Panc1 (cell line): ENCODE data around the gene FOXD1. TPM values are rescaled to one million over a fixed set of nuclear protein-coding genes. Genes with fewer than 3 reads are reported as not detected.

Experiments used
- ATAC-seq: fragments of 200-7000 bp; cut with Tn5 transposase; 2 replicates; pipeline ENCODE4 v1.9.1; 2020; ENCODE audit warnings: mild to moderate bottlenecking, moderate library complexity
- BruUV-seq: library from RNA; stranded (reverse); fragments of 400-500 nt; replicated peaks from 2 replicates; lab custom pipeline; 2021; lab: Mats Ljungman, UMichigan
- CTCF ChIA-PET: fragments of 300-600 bp; sonication (Branson Sonifier 250); formaldehyde crosslinking; loops from one replicate; lab custom pipeline; 2022; ENCODE audit warnings: antibody characterized with exemption; lab: Charles Lee
- POLR2A ChIA-PET: fragments of 300-600 bp; sonication (Branson Sonifier 250); formaldehyde crosslinking; loops from one replicate; lab custom pipeline; 2022; ENCODE audit warnings: antibody characterized with exemption; lab: Charles Lee
- DNase-seq: peaks from one replicate; pipeline ENCODE4 v3.0.0-alpha.2; 2010; ENCODE audit warnings: low read depth, low spot score
- H3K27ac ChIP-seq: 2 replicates; pipeline ENCODE4 v1.5.1; 2011; ENCODE audit warnings: mild to moderate bottlenecking, low read length, inconsistent platforms
- H3K27me3 ChIP-seq: fragments of 200-500 bp; sonication (Bioruptor generic); 2 replicates; pipeline ENCODE4 v1.6.0; 2014; ENCODE audit warnings: low read length, inconsistent platforms; ENCODE audit not compliant: control insufficient read depth, insufficient read depth
- H3K36me3 ChIP-seq: fragments of 200-500 bp; sonication (Bioruptor generic); 2 replicates; pipeline ENCODE4 v1.5.1; 2014; ENCODE audit warnings: inconsistent platforms, mild to moderate bottlenecking, low read length, moderate library complexity; ENCODE audit not compliant: control insufficient read depth, insufficient read depth
- H3K4me1 ChIP-seq: 2 replicates; pipeline ENCODE4 v1.5.1; 2011; ENCODE audit warnings: inconsistent platforms, mild to moderate bottlenecking, low read length, moderate library complexity; ENCODE audit not compliant: control insufficient read depth, insufficient read depth
- H3K4me3 ChIP-seq, 2 experiments: 2 replicates each; pipeline ENCODE4 v1.5.1; 2011 to 2012; ENCODE audit warnings: low read depth in 2 of 2, low read length in 2 of 2, mild to moderate bottlenecking in 2 of 2, inconsistent platforms in 1 of 2, moderate library complexity in 1 of 2
- H3K9me3 ChIP-seq: fragments of 200-500 bp; sonication (Bioruptor generic); 2 replicates; pipeline ENCODE4 v1.5.1; 2014; ENCODE audit warnings: low read depth, mild to moderate bottlenecking, inconsistent platforms, low read length, moderate library complexity; ENCODE audit not compliant: control insufficient read depth, insufficient read depth
- POLR2AphosphoS5 ChIP-seq: IDR thresholded peaks from 2 replicates; pipeline ENCODE4 v1.6.1; 2012; ENCODE audit warnings: mild to moderate bottlenecking, low read depth, low read length, moderate library complexity
- REST ChIP-seq, 2 experiments: IDR thresholded peaks; 2 replicates each; pipeline ENCODE4 v1.6.1; 2011 to 2012; ENCODE audit warnings: low read depth in 2 of 2, control low read depth in 1 of 2, low read length in 1 of 2, mild to moderate bottlenecking in 1 of 2, moderate library complexity in 1 of 2; ENCODE audit not compliant: insufficient read depth in 1 of 2
- SIN3A ChIP-seq: IDR thresholded peaks from 2 replicates; pipeline ENCODE4 v1.6.1; 2012; ENCODE audit warnings: low read depth, mild to moderate bottlenecking, low read length, moderate library complexity, borderline replicate concordance; ENCODE audit not compliant: insufficient read depth
- TCF7L2 ChIP-seq: IDR thresholded peaks from 2 replicates; pipeline ENCODE4 v1.6.1; 2011; ENCODE audit warnings: mild to moderate bottlenecking, low read depth, low read length, inconsistent platforms
- in situ Hi-C: cut with HindIII; loops from 2 replicates; pipeline ENCODE4 v1.10.0; 2016; ENCODE audit warnings: low sequenced_read_pairs, low pct_unique_long_range_greater_than_20kb
- intact Hi-C: fragments of 100-400 bp; cut with micrococcal nuclease; formaldehyde crosslinking; loops from one replicate; pipeline ENCODE4 v1.10.0; 2022; ENCODE audit not compliant: unreplicated experiment
- total RNA-seq: library from RNA; stranded (reverse); gene quantifications from one replicate; pipeline ENCODE4 v1.2.1, GENCODE V29; 2021; ENCODE audit not compliant: unreplicated experiment
- TF ChIP-seq, protein P1 (sequence below): fragments of 450-650 bp; IDR thresholded peaks from 2 replicates; pipeline ENCODE4 v1.5.1; 2017; ENCODE audit warnings: mild to moderate bottlenecking

The FOXD1 gene
- total RNA-seq, 1 experiment from 2014 or later = 63.3 TPM

DNA sequence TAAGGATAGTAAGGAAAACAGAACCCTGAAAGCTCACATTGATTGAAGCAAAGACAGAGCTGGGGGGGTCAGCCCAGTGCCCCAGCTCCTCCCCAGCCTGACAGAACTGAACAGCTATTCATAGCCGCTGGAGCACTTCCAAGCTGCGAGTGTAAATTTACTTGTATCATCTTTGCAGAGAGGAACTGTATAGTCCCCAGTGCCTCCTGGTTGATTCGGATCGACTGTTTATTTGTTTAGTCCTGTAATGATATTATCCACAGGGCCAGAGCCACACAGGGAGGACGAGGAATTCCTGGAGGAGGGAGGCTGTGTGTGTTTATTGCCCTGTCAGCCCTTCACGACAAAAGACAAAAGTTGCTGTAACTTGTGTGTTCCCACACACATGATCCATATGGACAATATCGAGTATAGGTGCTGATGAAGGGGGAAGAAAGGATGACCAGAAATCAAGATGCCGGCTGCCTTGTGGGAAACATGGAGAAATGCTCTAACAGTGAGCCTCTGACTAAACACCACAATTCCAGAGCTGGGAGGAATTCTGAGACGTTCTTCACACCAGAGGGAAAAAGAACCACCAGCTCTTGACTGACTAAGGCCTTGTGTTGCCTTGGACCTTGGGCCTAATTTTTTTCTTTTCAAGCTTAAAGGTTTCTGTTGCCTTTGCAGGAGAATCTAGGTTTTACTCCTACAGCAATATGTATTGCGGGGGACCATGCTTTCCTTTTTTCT is 31.1 kb downstream of the FOXD1 start:
- CTCF ChIA-PET = interaction anchor here (0.5 to 1.2 kb wide), 3 partner anchors 24 to 46 kb away, joined by 3 to 8 read pairs (median 3); no protein-coding TSS in a partner anchor

GRCh38 chr5:73415617-73416016 is 33.0 kb downstream of the FOXD1 start:
- intact Hi-C loops = no loop called here
- H3K27me3 ChIP-seq = no peaks in the 10 kb centered on the region
- ATAC-seq (no peak), DNase-seq (no peak)
- no peak overlapping the region for H3K4me3 ChIP-seq
- H3K27ac ChIP-seq = peak overlapping the region; percentile 48; the same call in 1 of the 2 replicates
- H3K4me1 ChIP-seq = peaks cover 34% of the 10 kb centered on the region
- ChIA-PET POLR2A (interaction anchor here (0.7 kb wide), 1 partner anchor 166 kb away, joined by 5 read pairs; no protein-coding TSS in a partner anchor), CTCF (no interaction called here)
- BruUV-seq = no TSS peak
- no peaks in the 10 kb centered on the region; the same call in 1 of the 2 replicates for H3K9me3 ChIP-seq
- no peak for TF ChIP-seq TCF7L2
- in situ Hi-C loops = no loop called here
- no peaks in the 10 kb centered on the region for H3K36me3 ChIP-seq

More for the DNA sequence above, 31.1 kb downstream of the FOXD1 start:
- Histone ChIP-seq H3K36me3 (no peaks in the 10 kb centered on the region), H3K9me3 (no peaks in the 10 kb centered on the region; the same call in 1 of the 2 replicates), H3K27ac (peak overlapping the region; percentile 62), H3K4me3 (no peak overlapping the region), H3K27me3 (no peaks in the 10 kb centered on the region), H3K4me1 (peaks cover 31% of the 10 kb centered on the region)
- TF ChIP-seq, protein P1, sequence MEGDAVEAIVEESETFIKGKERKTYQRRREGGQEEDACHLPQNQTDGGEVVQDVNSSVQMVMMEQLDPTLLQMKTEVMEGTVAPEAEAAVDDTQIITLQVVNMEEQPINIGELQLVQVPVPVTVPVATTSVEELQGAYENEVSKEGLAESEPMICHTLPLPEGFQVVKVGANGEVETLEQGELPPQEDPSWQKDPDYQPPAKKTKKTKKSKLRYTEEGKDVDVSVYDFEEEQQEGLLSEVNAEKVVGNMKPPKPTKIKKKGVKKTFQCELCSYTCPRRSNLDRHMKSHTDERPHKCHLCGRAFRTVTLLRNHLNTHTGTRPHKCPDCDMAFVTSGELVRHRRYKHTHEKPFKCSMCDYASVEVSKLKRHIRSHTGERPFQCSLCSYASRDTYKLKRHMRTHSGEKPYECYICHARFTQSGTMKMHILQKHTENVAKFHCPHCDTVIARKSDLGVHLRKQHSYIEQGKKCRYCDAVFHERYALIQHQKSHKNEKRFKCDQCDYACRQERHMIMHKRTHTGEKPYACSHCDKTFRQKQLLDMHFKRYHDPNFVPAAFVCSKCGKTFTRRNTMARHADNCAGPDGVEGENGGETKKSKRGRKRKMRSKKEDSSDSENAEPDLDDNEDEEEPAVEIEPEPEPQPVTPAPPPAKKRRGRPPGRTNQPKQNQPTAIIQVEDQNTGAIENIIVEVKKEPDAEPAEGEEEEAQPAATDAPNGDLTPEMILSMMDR = no peak
- TF ChIP-seq POLR2AphosphoS5 (0 out of 2 replicates have a peak, but pooled peaks have one; percentile 19), SIN3A (no peak), TCF7L2 (peak; percentile 33; the same call in 1 of the 2 replicates), REST (IDR thresholded peaks at IDR 0.05; ENCODE audit: insufficient read depth in 1 of 2, low read depth in 2 of 2, low read length in 1 of 2) (no peak)
- peak; percentile 63 for ATAC-seq
- POLR2A ChIA-PET = interaction anchor here (0.5 kb wide), 1 partner anchor 96 kb away, joined by 4 read pairs; no protein-coding TSS in a partner anchor
- in situ Hi-C loops (no loop called here), intact Hi-C loops (no loop called here)
- DNase-seq = no peak
- BruUV-seq = no TSS peak

DNA sequence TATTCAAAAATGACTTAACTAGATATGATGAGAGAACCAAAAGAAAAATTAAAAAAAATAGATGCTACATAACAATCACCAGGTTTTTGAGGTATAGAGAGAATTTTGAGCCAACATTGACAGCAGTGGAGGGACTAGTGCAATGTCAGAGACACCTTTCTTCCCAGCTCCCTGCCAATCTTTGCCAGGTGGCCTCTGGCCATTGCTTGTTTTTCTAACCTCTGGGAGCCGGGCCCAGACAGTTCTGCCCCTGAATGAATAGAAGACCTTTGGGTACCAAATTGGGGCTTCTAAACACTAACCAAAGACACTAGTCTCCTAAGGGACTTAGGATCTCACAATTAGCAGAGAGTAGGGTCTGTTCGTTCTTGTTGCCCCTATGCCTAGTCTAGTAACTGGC is 33.4 kb downstream of the FOXD1 start:
- no peak for ATAC-seq
- no TSS peak for BruUV-seq
- Histone ChIP-seq H3K27ac (no peak overlapping the region), H3K4me1 (peaks cover 34% of the 10 kb centered on the region), H3K27me3 (no peaks in the 10 kb centered on the region), H3K9me3 (no peaks in the 10 kb centered on the region; the same call in 1 of the 2 replicates), H3K36me3 (no peaks in the 10 kb centered on the region), H3K4me3 (no peak overlapping the region)
- no peak for DNase-seq
- CTCF ChIA-PET = no interaction called here
- POLR2A ChIA-PET = no interaction called here
- intact Hi-C loops (no loop called here), in situ Hi-C loops (no loop called here)
- TF ChIP-seq TCF7L2 (no peak), SIN3A (no peak), REST (IDR thresholded peaks at IDR 0.05; ENCODE audit: insufficient read depth in 1 of 2, low read depth in 2 of 2, low read length in 1 of 2) (no peak), POLR2AphosphoS5 (no peak)
- TF ChIP-seq, protein P1 = no peak
